Measurements from ENCODE around the gene AGRN. TPM values are rescaled to one million over a fixed set of nuclear protein-coding genes. Genes with fewer than 3 reads are reported as not detected.
"Not testable (repeated sequence)": the region's sequence is repeated elsewhere in the genome, so short reads cannot be mapped to it uniquely, and the experiment has no call there.

The AGRN gene
- total RNA-seq, 2 experiments from 2014 or later: 18.3 to 22.8 TPM

DNA sequence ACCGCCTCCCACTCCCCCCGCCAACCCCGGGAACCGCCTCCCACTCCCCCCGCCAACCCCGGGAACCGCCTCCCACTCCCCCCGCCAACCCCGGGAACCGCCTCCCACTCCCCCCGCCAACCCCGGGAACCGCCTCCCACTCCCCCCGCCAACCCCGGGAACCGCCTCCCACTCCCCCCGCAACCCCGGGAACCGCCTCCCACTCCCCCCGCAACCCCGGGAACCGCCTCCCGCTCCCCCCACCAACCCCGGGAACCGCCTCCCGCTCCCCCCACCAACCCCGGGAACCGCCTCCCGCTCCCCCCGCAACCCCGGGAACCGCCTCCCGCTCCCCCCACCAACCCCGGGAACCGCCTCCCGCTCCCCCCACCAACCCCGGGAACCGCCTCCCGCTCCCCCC lies 43.1 kb upstream of the AGRN start:
- peaks cover 12% of the 10 kb centered on the region for H3K4me1 Mint-ChIP-seq
- not testable (repeated sequence) for H3K27me3 Mint-ChIP-seq; H3K27ac Mint-ChIP-seq; H3K36me3 Mint-ChIP-seq (ENCODE audit: low read depth); H3K4me3 Mint-ChIP-seq; DNase-seq; H3K9me3 Mint-ChIP-seq
- POLR2A ChIA-PET: interaction anchor here (2.2 kb wide), 1 partner anchor 10 kb away, joined by 7 read pairs; no protein-coding TSS in a partner anchor
- CTCF ChIA-PET: interaction anchor here (0.7 to 2.3 kb wide), 6 partner anchors 9 to 108 kb away, joined by 3 to 12 read pairs (median 6); partner anchors contain the start of genes HES4, NOC2L and PLEKHN1

DNA sequence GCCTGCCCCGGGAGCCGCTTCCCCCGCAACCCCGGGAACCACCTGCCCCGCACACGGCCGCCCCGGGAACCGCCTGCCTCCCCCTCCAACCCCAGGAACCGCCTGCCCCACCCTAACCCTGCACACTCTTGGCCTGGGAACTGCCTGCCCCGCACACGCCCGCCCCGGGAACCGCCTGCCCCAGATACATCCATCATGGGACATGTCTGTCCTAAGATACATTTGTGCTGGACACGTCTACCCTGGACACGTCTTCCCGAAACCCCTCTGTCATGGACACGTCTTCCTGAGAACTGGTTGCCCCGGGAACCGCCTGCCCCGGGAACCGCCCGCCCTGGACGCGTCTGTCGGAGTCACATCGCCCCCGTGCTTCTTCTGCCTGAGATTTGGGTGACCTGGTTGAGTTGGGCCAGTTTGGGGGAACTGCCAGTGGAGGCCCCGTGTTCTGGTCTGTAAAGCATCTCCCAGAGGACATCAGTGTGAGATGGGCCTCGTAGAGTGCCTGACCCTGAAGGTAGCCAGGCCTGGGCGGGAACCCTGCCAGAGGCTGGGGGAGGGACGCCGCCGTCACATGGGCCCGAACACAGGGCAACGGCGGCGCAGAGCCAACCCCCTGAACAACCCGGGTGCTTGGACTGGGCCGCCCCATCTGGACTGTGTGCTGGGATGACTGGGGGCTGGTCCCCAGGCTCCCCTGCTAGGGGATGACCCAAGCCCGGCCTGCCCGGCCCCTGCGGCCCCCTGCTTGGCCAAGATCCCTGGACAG lies 41.7 kb upstream of the AGRN start:
- no peak for DNase-seq
- no peak overlapping the region for H3K4me3 Mint-ChIP-seq
- H3K9me3 Mint-ChIP-seq: no peaks in the 10 kb centered on the region
- peaks cover 12% of the 10 kb centered on the region for H3K4me1 Mint-ChIP-seq
- ChIA-PET CTCF (no interaction called here), POLR2A (no interaction called here)
- peaks cover 7% of the 10 kb centered on the region for H3K27me3 Mint-ChIP-seq
- H3K36me3 Mint-ChIP-seq (ENCODE audit: low read depth): no peaks in the 10 kb centered on the region
- H3K27ac Mint-ChIP-seq: no peak overlapping the region

DNA sequence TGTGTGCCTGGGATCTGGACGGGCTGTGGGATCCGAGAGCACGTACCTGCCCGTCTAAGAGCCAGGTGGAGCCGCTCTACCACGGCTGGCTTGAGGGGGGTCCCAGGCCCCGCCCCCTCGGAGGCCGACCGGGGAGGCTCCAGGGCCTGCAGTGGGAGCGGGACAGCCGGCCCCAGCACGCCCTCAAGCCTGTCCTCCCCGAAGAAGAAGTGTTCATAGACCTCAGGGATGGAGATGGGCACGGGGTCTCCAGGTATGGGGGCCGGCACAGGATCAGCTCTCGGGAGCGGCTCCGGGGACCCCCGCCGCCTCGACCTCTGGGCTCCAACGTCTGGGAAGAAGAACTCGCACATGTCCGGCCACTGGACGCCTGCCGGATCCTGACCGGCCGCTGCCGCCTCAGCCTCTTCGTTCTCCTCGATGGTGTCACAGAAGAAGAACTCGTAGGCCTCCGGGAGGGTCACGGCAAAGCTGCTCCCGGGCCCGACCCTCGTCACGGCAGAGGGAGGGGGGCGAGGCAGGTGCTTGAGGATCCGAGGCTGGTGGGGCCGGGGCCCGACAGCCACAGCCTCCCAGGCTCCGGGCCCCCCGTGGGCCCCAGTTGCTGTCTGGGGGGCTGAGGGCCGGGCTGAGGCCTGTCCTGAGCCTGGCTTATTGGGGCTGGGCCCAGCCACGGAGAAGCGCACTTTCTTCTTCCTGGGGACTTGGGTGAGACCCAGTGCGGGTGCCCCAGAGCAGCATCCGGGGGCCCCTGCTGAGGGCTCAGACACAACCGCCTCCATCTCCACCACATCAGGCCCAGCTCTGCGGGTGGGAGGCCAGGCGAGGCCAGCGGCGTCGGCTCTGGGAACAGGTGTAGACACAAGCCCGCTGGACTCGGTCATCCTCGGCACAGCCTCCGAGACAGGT lies 40.8 kb upstream of the AGRN start:
- POLR2A ChIA-PET: no interaction called here
- H3K27ac Mint-ChIP-seq: no peak overlapping the region

DNA sequence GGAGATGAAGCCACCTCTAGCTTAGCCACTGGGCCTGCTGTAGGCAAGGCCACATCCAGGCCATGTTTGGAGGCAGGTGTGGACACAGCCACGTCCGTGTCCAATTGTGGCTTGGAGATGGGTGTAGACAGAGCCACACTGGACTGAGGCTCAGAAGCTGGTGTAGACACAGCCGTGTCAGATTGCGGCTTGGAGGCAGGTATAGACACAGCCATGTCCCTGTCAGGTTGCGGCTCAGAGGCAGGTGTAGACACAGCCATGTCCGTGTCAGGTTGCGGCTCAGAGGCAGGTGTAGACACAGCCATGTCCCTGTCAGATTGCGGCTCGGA lies 40.2 kb upstream of the AGRN start:
- CTCF ChIA-PET: no interaction called here
- peaks cover 12% of the 10 kb centered on the region for H3K4me1 Mint-ChIP-seq
- no peaks in the 10 kb centered on the region for H3K36me3 Mint-ChIP-seq (ENCODE audit: low read depth)

More for the DNA sequence above, 40.8 kb upstream of the AGRN start:
- peaks cover 8% of the 10 kb centered on the region for H3K27me3 Mint-ChIP-seq
- no peaks in the 10 kb centered on the region for H3K9me3 Mint-ChIP-seq
- peaks cover 12% of the 10 kb centered on the region for H3K4me1 Mint-ChIP-seq
- H3K4me3 Mint-ChIP-seq: no peak overlapping the region
- CTCF ChIA-PET: no interaction called here
- H3K36me3 Mint-ChIP-seq (ENCODE audit: low read depth): no peaks in the 10 kb centered on the region
- DNase-seq: no peak

DNA sequence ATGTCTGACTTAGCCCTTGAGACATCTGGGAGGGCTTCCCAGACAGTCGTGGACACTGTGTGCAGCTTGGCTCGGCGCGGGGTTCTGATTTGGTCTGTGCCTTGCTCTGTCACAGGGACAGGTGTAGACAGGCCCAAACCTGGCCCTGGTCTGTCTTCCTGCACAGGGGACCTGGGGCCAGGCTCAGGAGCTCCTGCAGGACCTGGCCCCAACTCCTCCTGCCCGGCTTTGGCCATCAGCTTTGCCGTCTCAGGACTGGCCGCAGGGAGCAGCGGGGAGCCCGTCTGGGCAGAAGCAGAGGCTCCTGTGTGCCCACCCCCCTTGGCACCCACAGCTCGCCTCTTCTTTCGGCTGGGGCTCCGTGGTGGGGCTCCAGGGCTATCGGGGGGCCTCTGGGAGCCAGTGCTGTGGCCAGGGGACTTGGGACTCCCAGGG lies 39.8 kb upstream of the AGRN start:
- POLR2A ChIA-PET: interaction anchor here (1.6 kb wide), 1 partner anchor 13 kb away, joined by 6 read pairs; no protein-coding TSS in a partner anchor

More for the DNA sequence above, 40.2 kb upstream of the AGRN start:
- H3K4me3 Mint-ChIP-seq: no peak overlapping the region
- POLR2A ChIA-PET: no interaction called here
- H3K27me3 Mint-ChIP-seq: peaks cover 8% of the 10 kb centered on the region
- H3K9me3 Mint-ChIP-seq: no peaks in the 10 kb centered on the region
- no peak for DNase-seq
- no peak overlapping the region for H3K27ac Mint-ChIP-seq

DNA sequence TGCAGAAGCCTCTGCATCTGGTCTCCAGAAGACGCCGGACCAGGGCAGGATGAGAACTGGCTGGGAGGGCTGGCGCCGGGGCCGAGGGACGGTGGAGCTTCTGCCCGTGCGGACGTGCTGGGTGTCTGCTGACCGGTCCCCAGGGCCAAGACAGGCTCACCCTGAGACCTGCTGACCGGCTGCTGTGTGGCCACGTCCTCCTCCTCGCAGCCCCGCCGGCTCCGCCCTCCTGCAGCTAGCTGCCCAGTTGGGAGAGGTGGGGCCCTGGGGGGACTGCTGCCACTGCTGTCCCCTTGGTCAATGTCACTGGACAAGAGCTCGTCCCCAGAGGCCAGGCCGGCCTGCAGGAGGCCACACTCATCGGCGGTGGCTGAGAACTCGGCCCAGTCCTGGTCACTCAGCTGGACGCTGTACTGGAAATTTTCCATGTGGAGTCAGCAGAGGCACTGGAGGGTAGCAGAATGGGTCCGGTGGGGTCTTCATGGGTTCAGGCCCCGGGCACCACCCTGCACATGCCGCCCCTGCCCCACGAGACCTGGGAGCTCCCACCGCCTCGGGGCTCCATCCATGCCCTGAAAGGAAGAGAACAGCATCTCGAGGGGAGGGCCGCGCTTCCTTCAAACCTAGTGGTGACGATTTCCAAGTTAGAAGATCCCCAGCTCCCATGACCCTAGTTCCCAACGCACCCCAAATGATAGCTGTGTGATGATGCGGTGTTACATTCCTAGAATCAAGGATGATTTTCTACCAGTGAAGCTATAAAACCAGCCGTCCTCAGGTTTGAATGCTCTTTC lies 39.1 kb upstream of the AGRN start:
- H3K27ac Mint-ChIP-seq: no peak overlapping the region
- POLR2A ChIA-PET: interaction anchor here (1.6 kb wide), 1 partner anchor 14 kb away, joined by 6 read pairs; no protein-coding TSS in a partner anchor
- peaks cover 8% of the 10 kb centered on the region for H3K4me1 Mint-ChIP-seq
- H3K27me3 Mint-ChIP-seq: peaks cover 15% of the 10 kb centered on the region
- CTCF ChIA-PET: interaction anchor here (0.8 to 1.4 kb wide), 3 partner anchors 74 to 84 kb away, joined by 3 to 4 read pairs (median 3); no protein-coding TSS in a partner anchor
- no peak for DNase-seq
- no peaks in the 10 kb centered on the region for H3K9me3 Mint-ChIP-seq
- no peaks in the 10 kb centered on the region for H3K36me3 Mint-ChIP-seq (ENCODE audit: low read depth)
- H3K4me3 Mint-ChIP-seq: no peak overlapping the region

More for the DNA sequence above, 39.8 kb upstream of the AGRN start:
- no peak for DNase-seq
- CTCF ChIA-PET: no interaction called here
- Mint-ChIP-seq H3K4me3 (no peak overlapping the region), H3K4me1 (peaks cover 12% of the 10 kb centered on the region), H3K9me3 (no peaks in the 10 kb centered on the region), H3K36me3 (ENCODE audit: low read depth) (no peaks in the 10 kb centered on the region), H3K27me3 (peaks cover 10% of the 10 kb centered on the region), H3K27ac (no peak overlapping the region)

DNA sequence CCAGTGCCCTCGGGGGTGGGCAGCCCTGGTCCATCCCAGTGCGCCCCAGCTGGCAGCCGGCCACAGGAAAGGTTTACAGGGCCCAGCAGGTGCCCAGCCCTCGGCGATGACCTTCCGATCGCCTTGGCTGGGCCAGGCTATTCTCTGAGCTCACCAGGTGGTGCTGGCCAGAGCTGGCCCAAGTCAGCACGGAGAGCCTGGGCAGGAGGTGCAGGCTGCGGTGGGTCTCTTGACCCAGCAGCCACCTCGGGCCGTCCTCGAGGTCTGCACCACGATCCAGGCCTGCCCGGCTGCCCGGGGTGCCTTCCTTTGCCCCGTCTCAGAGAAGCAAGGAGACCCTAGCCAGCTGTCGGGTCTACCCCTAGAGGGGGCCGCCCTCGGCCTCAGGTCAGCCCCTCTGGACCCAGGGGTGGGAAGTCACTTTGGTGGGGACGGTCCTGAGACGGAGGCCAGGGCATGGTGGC lies 38.4 kb upstream of the AGRN start:
- DNase-seq: no peak
- Mint-ChIP-seq H3K4me1 (peaks cover 4% of the 10 kb centered on the region), H3K4me3 (no peak overlapping the region), H3K27ac (no peak overlapping the region), H3K9me3 (no peaks in the 10 kb centered on the region), H3K27me3 (peaks cover 18% of the 10 kb centered on the region), H3K36me3 (ENCODE audit: low read depth) (no peaks in the 10 kb centered on the region)
- ChIA-PET CTCF (interaction anchor here (0.8 to 2.2 kb wide), 5 partner anchors 13 to 83 kb away, joined by 3 to 6 read pairs (median 4); partner anchors contain the start of gene PLEKHN1), POLR2A (interaction anchor here (1.6 kb wide), 1 partner anchor 15 kb away, joined by 6 read pairs; no protein-coding TSS in a partner anchor)

DNA sequence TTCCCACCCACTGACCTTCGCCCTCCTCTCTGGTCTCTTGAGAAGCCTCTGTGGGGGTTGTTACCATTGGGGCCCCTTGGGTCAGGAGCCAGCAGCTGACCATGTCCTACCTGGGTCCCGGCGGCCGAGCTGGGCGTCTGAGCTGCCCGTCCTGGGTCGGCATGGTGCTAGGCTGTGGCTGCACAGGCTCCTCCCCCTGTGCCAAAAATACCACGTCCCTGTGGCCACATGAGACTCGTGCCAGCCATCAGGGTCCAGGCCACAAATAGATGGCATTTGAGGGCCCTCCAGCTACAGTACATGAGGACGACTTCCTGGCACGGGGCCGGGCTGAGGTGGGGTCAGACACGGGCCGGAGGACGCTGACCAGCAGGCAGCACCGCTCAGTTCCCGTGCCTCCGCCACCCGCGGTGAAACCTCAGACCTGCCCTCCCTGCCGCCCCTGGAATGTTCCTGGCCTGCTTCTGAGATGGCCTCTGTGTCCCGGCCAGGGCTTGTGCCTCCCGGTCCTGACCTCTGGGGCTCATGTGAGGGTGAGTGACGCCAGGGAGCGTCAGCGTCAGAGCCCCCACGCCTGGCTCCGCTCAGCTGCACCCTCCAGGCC lies 37.9 kb upstream of the AGRN start, which contains the start of gene PERM1:
PERM1 (minus strand) TSS at position 139 of the 604 bp plus-strand sequence. CDS start 1,064 bp downstream, outside the sequence.
- Mint-ChIP-seq H3K9me3 (no peaks in the 10 kb centered on the region), H3K36me3 (ENCODE audit: low read depth) (no peaks in the 10 kb centered on the region)

DNA sequence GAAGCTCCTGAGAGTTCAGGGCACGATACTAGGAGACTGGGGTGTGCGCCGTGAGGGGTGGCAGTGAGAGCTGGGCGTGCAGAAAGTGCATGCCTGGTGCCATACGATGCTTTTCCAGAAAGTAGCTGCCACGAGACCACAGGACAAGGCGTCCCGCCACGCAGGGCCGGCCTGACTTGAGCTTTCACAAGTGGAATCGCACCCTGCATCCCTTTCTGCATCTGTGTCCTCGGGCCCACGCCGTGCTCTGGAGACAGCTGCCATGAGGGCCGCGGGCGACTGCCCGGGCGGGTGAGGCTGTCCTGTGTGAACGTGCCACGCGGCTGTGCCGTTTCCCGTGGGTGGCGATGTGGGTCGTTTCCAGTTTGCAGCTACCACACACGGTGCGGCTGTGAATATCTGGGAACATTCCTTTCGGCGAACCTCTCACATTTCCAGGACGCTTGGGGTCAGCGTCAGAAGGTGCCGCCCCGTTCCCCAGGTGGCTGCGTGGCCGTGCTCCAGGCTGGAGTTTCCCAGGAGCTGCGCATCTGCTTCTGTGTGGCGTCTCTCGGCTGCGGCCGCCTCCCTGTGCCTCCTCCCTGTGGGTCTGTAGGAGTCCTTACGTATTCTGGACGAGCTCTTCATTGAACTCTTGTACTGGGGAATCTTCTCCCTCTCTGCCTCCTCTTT lies 37.0 kb upstream of the AGRN start:
- H3K4me3 Mint-ChIP-seq: no peak overlapping the region
- CTCF ChIA-PET: interaction anchor here (1.0 to 2.2 kb wide), 7 partner anchors 12 to 139 kb away, joined by 3 to 18 read pairs (median 4); partner anchors contain the start of gene PLEKHN1
- POLR2A ChIA-PET: interaction anchor here (0.9 kb wide), 1 partner anchor 36 kb away, joined by 3 read pairs; no protein-coding TSS in a partner anchor
- H3K27ac Mint-ChIP-seq: no peak overlapping the region
- peaks cover 19% of the 10 kb centered on the region for H3K27me3 Mint-ChIP-seq
- peaks cover 4% of the 10 kb centered on the region for H3K4me1 Mint-ChIP-seq
- no peaks in the 10 kb centered on the region for H3K36me3 Mint-ChIP-seq (ENCODE audit: low read depth)
- no peak for DNase-seq
- no peaks in the 10 kb centered on the region for H3K9me3 Mint-ChIP-seq

More for the DNA sequence above, 37.9 kb upstream of the AGRN start, which contains the start of gene PERM1:
- no peak within 1 kb of the TSS for H3K27ac Mint-ChIP-seq
- H3K27me3 Mint-ChIP-seq: peaks cover 19% of the 10 kb centered on the region
- no peak for DNase-seq
- peaks cover 4% of the 10 kb centered on the region for H3K4me1 Mint-ChIP-seq
- H3K4me3 Mint-ChIP-seq: no peak within 1 kb of the TSS
- POLR2A ChIA-PET: no interaction called here
- CTCF ChIA-PET: interaction anchor here (1.4 to 2.2 kb wide), 5 partner anchors 13 to 82 kb away, joined by 3 to 18 read pairs (median 5); partner anchors contain the start of gene PLEKHN1

DNA sequence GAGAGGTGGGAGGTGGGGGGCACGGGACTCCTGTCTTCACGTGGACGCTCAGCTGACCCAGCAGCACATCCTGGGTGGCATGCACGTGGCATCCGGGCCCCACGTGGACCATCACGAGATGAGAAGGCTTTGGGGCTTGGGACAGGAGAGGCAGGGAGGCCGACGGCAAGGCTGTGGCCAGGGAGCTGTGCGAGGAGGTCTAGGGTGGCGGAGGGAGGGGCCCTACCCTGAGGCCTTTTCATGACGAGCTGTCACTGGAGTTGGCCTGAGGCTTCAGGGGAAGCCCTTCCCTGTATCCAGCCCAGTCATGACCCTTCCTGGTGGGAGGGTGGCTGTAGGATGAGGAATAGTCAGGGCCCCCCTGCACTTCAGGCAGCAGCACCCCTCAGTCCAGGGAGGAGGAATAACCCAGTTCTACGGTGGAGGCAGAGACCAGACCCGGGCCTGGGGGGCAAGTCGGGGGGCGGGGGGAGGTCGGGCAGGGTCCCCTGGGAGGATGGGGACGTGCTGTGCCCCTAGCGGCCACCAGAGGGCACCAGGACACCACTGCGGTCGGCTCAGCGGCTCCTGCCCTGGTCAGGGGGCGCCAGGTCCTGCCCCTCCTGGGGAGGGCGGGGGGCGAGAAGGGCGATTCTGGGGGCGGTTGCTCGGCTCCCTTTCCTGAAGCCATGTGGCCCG lies 36.0 kb upstream of the AGRN start:
- H3K27me3 Mint-ChIP-seq: peaks cover 28% of the 10 kb centered on the region
- H3K9me3 Mint-ChIP-seq: peaks cover 2% of the 10 kb centered on the region
- POLR2A ChIA-PET: no interaction called here

DNA sequence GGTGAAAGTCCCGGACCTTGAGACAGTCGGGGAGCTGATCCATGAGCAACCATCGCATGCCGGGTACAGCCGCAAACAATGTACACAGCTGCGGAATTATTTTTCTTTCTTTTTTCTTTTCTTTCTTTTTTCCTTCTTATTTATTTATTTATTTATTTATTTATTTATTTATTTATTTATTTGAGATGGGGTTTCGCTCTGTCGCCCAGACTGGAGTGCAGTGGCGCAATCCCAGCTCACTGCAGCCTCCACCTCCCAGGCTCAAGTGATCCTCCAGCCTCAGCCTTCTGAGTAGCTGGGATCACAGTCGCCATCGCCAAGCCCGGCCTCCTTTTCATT lies 35.5 kb upstream of the AGRN start:
- ChIA-PET CTCF (interaction anchor here (0.8 to 2.7 kb wide), 12 partner anchors 9 to 307 kb away, joined by 3 to 19 read pairs (median 7); partner anchors contain the start of genes ISG15 and NOC2L), POLR2A (no interaction called here)
- Mint-ChIP-seq H3K27ac (no peak overlapping the region), H3K4me3 (no peak overlapping the region), H3K36me3 (ENCODE audit: low read depth) (peaks cover 4% of the 10 kb centered on the region), H3K27me3 (peaks cover 34% of the 10 kb centered on the region), H3K9me3 (peaks cover 2% of the 10 kb centered on the region), H3K4me1 (no peaks in the 10 kb centered on the region)
- DNase-seq: no peak

More for the DNA sequence above, 36.0 kb upstream of the AGRN start:
- no peaks in the 10 kb centered on the region for H3K4me1 Mint-ChIP-seq
- CTCF ChIA-PET: interaction anchor here (0.8 to 2.7 kb wide), 18 partner anchors 9 to 308 kb away, joined by 3 to 19 read pairs (median 5); partner anchors contain the start of genes ISG15, NOC2L and PLEKHN1
- H3K4me3 Mint-ChIP-seq: no peak overlapping the region
- no peak overlapping the region for H3K27ac Mint-ChIP-seq
- DNase-seq: peak; percentile 67
- H3K36me3 Mint-ChIP-seq (ENCODE audit: low read depth): peaks cover 4% of the 10 kb centered on the region
